NCI-H524 (cell line): ENCODE results near the gene PPCDC.

Experiments
- DNase-seq, 2 experiments: peaks; one replicate each; lab custom pipeline; 2025; lab: John Stamatoyannopoulos, UW

Gene PPCDC

DNA sequence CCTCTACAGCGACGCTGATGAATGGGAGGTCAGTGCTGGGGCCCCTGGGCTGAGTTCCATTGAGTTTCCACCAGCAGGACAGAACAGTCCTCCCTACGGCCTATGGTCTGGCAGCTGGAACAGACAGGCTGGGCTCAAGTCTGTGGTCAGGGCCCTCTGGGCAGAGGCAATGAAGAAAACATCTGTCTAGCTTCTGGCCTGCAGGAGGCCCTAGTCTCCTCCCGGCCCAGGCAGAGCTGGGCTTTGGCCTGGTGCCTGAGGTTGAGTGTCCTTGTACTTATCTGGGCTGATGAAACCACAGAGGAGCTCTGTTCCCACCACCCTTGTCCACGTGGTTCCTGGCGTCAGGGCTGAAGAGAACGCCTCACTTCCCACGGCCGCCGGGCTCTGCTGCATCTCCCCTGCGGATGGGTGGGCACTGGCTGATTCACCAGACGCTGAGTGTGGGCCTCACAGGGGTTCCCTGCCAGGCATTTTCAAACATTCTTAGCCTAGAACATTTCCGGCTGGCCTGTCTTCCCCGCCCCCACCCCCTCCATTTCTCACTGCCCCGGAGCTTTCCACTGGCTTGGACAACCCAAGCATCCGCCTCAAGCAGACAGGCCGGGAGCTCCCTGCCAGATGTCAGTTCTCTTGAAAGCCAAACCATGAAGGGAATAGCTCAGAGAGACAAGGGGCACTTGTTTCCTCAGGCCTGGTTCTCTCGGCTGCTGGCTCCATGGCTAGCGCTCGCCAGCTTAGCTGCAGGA, 20.3 kb downstream of the PPCDC start:
- DNase-seq: peak in 1 of 2 experiments; percentile 43

DNA sequence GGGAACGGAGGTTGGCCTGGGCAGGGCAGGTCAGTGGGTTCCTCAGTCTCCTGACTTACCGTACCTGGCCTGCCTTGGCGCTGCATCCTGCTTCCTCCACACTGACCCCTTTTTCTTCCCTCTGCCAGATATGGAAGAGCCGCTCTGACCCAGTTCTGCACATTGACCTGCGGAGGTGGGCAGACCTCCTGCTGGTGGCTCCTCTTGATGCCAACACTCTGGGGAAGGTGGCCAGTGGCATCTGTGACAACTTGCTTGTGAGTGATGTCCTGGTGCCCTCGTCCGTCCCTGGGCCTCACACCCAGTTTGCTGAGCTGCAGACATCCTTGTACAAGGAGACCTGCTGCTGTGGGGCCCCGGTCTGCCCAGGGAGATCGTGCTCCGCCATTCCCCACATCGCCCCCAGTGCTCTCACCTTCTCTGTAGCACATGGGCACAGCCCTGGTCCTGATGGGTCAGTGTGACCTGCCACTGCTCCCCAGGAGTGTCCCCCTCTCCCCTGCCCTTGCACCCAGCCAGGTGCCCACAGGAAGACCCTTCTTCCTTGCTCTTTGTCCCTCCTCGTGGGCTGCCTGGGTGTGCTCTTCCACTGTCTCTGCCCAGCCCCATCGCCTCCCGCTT, 21.0 kb downstream of the PPCDC start:
- DNase-seq: no peak

DNA sequence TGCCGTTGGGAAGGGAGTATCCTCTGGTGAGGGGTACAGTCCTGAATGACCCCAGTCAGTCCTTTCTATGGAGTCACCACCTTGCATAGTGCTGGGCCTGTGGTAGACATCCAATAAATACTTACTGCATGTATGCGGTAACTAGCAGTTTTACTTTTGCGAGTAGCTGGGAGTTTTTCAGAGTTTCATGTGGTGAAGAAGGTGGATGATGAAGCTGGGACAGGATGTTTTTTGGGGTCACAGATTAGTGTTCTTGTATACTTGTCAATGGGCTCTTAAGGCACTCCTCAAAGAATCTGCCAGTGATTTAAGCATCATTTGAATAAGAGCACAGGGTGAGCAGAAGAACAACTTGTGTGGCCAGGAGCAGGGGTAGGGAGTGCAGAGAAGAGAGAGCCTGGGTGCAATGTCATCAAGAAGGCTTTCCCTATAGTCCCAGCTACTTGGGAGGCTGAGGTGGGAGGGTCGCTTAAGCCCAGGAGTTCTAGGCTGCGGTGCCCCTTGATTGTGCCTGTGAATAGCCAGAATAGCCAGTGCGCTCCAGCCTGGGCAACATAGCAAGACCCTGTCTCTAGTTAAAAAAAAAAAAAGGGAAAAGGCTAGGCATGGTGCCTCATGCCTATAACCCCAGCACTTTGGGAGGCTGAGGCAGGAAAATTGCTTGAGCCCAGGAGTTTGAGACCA, 22.1 kb downstream of the PPCDC start:
- DNase-seq: no peak

DNA sequence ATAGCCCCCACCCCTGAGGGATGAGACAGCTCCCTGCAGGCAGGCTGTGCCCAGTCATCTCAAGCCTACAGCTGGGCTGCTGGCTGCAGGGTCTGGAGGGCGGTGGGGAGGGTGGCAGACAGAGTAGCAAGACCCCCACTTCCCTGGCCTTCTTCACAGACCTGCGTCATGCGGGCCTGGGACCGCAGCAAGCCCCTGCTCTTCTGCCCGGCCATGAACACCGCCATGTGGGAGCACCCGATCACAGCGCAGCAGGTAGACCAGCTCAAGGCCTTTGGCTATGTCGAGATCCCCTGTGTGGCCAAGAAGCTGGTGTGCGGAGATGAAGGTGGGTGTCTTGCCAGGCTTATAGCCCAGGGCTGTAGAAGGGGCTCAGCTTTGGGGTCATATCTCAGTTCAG, 25.0 kb downstream of the PPCDC start:
- no peak for DNase-seq

DNA sequence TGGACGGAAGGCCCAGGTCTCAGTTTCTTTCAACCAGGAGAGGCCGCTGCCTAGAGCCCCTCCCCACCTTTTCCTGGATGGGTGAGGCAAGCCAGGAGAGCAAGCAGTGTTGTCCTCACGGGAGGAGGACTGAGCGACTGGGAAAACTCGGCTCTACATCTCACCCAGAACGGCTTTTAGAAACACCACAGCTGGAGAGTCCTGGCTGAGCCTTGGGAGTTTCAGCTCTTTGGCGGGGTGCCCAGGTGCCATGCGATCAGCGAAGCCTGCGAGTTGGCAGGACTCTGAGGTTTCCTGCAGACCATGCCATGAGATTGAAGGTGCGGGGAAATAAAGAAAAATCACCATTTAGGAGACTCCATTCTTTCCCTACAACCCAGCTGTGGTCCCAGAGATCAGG, 26.0 kb downstream of the PPCDC start:
- peak in 1 of 2 experiments; percentile 27 for DNase-seq

DNA sequence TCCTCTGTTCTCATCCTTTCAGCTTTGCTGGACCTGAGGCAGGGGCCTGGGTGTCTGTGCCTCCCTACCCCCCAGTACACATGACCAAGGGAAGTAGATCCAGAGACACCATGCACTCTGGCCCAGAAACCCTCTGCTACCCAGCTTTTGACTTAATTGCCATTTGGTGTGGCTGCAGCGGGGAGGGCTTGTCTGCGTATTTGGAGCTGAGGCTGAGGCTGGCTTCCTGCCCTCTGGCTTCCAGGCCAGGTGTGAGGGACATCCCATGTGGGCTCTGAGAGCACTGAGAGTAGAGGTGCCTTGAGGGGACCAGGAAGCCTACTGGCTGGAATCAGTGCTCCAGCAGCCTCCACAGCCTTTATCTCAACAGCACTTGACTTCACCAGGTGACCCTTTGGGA, 26.9 kb downstream of the PPCDC start:
- DNase-seq: no peak

DNA sequence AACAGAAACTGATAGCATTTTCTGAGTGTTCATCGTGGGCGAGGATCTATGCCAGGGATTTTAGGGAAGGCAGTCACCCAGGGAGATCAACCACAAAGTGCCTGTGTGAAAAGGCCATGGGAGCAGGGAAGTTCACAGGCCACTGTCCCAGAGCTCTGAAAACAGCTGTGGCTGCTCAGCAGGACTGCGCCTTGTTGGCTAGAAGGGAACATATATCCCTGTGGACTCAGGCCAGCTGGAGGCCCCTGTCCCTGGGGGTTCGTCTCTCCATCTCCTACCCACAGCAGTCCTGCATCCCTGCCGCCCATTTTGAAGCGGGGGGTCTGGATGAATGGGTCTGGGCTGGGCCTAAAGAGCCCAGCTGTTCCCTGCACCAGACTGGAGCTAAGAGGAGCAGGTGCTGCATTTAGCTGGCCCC, 27.8 kb downstream of the PPCDC start:
- DNase-seq: peak; percentile 94 to 98

DNA sequence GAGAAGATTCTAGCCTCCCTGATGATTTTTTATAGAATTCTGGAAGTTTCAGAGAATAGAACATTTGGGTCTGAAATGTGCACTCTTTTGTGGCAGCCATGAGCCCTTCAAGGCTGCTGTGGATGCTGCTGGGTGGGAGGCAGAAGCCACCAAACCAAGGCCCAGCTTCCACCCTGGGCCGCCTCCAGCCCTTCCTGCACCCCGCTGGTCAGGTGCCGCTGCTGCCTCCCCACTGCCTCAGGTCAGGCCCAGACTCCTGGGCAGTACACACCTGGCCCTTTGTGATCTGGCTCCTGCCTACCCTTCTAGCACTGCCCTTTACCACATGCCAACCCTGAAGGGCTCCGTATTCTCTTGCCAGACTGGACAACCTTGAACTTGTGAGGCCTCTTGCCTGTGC, 28.3 kb downstream of the PPCDC start:
- DNase-seq: no peak

DNA sequence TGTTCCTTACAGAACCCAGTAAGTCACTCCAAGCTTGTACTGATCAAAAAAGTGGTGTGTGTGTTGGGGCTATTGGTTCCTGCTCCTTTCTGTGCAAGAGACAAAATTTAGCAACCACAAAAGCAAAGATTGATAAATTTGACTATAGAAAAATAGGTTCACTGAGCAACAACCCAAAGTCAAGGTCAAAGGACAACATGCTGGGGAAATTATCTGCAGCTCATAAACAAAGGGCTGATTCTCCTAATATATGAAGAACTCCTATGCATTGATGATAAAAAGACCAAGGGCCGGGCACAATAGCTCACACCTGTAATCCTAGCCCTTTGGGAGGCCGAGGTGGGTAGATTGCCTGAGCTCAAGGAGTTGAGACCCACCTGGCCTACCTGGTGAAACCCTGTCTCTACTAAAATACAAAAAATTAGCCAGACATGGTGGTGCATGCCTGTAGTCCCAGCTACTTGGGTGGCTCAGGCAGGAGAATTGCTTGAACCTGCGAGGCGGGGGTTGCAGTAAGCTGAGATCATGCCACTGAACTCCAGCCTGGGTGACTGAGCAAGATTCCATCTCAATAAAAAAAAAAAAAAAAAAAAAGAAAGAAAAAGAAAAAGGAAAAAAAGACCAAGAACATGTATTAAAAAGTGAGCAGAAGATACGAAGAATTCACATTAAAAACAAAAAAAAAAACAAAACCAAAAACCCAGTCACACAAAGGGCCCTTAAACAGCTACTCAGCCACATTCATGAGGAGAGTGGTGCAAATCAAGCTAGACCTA, 29.8 kb downstream of the PPCDC start:
- no peak for DNase-seq

DNA sequence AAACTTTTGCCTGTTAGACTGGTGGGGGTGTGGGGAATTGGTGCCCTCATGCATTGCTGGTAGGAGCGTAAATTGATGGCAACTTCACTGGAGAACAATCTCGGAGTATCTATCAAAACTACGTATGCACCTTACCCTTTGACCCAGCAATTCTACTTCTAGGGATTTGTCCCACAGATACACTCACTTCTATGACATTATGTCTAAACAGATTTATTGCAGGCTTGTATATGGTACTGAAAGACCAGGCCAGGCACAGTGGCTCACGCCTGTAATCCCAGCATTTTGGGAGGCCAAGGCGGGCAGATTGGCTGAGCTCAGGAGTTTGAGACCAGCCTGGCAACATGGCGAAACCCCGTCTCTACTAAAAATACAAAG, 30.3 kb downstream of the PPCDC start:
- no peak for DNase-seq

DNA sequence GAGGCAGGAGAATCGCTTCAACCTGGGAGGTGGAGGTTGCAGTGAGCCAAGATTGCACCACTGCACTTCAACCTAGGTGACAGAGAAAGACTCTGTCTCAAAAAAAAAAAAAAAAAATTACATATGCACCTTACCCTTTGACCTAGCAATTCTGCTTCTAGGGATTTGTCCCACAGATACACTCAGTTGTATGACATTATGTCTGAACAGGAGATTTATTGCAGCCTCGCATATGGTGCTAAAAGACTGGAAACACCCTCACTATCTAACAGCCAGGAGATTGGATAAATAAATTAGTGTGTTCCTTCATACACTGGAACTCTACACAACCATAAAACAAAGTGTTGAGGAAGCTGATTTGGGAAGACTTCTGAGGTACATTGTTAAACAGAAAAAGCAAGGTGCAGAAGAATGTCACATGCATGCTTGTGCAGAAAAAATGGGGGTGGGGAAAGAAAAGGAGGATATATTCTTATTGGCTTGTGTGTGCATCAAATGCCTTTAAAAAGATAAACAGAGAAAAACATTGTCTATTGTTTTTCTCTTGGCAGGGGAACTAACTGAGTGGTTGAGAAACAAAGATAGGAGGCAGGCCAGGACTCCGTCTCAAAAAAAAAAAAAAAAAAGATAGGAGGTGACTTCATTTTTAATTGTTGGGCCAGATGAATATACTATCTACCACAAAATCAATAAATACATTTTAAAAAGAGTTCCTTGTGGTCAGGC, 30.9 kb downstream of the PPCDC start:
- no peak for DNase-seq

DNA sequence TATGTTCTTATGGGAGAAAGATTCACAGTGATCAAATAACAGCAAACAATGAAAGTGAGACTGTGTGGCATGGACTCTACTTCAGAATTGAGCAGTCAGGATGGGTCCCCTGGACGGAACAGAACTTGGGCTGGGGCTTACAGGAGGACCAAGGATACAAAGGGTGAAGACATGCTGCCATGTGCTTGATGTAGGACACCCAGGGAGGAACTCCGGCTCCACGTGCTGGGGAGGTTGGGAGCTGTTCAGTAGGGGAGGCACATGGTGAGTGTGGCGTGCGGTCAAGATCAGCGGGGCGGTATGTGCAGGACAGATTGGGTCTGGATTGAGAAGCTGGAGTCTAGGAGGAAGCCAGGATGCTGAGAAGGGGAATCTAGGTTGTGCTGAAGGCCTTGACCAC, 32.6 kb downstream of the PPCDC start:
- no peak for DNase-seq

DNA sequence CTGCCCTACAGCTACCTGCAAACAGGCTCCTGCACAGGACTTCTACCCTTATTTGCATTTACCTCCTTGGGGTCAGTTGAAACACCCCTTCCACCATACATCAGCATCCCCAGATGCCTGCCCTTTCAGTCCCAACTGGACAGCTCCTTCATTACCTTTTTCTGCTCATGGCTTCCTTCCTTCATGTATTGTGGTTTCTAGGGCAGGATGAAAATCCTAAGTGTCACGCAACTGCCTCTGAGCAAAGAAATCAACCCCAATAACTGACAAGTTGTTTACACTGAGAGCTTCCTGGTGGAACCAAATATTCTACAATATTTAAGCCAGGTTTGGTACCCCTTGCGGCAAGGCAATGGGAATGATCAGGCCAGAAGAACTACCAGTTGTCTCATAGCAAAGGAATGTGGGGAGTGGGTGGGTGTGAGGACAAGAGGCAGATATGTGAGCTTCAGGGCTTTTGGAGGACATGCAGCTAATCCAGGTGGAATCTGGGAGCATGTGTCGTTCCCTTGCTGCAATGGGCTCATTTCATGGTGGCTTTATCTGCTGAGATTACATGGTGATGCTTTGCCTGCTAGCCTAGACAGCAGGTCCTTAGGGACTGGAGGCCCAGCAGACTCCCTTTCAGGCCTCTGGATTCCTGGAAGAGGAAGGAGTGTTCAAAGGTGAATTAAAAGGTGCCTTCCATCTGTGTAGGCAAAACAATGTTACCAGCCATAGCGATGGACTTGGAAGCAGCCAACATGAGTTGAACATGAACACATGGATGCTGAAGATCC, 34.9 kb downstream of the PPCDC start:
- no peak for DNase-seq

DNA sequence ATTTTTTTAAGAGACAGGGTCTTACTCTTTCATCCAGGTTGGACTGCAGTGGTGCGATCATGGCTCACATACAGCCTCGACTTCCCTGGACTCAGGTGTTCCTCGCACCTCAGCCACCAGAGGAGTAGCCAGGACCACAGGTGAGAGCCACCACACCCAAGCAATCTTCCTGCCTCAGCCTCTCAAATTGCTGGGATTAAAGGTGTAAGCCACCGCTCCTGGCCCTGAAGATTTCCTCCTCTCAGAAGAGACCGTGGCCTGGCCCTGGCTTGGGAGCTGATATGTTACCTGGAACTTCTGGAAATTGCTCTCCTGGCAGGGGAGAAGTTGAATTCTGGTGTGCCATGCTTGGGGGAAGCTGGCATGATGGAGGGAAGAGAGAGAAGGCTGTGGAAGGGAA, 36.2 kb downstream of the PPCDC start:
- DNase-seq: no peak

DNA sequence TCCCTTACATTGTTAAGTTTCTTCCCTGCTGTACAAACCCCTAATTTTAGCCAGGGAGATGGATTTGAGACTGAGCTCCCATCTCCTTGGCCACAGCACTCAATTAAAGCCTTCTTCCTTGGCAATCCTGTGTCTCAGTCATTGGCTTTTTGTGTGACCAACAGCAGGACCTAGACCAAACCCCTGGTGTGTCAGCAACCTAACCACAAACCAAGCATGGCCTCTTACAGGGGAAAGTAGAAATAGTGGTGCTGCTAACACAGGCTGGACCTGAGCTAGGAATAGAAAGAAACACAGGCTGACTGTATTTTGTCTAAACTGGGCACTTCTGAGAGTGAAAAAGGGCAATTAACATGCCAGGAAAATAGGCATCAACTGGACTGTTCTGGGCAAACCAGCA, 37.9 kb downstream of the PPCDC start:
- no peak for DNase-seq

DNA sequence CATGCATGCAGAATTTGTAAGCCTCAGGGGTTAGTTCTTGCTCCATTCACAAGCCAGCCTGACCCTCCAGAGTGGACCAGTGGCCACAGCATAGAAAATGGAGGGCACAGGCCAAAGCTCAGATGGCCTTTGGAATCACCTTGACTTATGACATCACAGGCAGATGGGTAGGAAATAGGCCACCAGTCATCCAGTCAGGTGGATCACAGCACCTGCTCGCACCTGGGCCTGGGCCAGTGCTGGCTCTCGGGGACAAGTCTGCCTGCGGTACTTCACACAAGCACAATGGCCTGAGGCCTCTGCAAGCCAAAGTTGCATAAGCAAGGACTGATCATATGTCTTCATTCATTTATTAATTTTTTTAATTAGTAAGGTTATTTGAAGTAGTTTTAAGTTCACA, 39.3 kb downstream of the PPCDC start:
- DNase-seq: no peak

DNA sequence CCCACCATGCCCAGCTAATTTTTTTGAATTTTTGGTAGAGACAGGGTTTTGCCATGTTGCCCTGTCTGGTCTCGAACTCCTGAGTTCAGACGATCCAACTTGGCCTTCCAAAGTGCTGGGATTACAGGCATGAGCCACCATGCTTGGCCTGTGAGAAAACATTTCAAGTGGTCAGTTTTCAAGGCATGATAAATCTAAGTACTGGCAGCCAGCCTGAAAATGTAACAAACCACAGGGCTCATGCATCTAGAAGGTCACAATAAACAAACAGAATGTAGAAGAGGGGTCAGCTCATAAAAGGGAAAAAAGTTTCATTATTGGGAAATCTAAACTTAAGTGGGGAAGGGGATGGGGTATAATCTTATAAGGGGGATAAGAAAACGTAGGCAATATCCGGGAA, 39.9 kb downstream of the PPCDC start:
- no peak for DNase-seq

DNA sequence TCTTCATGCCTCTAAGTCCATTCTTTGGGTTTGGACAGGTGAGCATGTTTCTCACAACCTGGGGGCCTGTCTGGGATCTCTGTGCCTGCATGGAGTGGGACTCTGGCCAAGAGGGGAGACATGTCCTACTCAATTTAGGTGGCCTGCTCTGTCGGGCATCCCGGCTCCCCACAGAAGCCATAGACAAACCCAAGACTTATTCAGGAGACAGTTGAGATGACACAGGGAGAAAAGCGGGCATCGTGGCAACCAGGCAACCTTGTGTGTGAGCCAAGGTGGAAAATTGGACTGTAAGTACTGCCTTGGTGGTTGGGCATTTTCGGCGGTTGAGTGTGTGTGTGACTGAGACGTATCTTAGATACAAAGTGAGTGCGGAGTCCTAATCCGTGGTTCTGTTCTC, 40.5 kb downstream of the PPCDC start:
- DNase-seq: no peak

DNA sequence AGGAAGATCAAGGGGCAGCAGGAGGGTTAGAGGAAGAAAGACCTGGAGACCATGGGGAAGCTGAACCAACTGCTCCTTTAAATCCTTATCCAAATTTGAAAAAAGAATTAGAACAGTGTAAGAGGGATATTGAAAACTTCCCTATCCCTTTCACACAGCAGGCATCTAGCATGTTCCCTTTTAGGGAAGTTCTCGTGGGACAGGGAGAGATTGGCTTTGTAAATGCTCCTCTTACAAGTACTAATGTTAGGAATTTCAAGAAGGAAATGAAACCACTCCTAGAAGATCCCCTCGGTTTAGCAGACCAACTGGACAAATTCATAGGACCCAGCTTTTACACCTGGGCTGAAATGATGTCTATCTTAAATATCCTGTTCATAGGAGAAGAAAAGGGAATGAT, 41.5 kb downstream of the PPCDC start:
- DNase-seq: no peak

DNA sequence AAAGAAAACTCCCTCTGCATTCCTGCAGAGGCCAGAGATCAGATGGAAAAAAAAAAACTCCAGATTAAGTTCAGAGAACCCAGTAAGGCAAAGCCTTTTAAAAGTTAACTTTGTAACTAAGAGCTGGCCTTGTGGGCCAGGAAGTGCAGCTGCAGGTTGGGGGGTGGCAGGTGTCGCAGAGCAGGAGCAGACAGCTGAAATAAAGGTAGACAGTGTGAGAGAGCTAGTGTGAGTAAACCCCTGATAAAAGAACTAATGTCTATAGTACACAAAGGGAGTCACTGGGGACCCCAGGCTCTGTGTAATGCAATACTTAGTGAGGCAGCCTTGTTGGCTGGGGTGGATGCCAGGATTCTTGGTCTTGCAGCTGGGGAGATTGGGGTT, 42.1 kb downstream of the PPCDC start:
- DNase-seq: no peak

DNA sequence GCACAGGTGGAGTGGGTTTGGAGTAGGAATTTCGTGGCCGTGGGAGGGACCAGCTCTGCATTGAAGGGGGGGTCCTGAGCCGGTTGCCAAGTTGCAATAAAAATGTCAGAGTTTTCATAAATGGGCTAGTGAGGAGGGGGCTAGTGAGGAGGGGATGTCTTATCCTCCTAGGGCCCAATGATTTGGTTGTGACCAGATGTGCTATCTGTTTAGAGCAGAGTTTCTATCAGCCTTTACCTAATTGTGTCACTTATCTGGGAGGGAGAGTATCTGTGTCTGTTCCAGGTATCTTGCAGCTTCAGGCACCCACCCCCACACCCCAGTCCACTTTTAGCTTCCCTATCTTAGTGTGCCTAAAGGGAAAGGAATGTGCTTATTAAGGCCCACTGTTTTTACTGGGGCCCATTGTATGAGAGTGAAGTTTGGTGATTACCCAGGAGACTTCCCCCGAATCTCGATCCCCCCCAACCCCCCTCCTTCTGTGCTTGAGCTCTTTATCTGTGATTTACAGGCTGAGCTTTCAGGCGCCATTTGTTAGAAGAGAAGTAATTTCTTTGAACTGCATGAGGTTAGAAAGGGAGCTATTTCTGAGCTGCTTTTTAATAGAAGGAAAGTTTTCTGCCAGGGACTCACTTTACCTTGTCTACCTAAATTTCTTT, 42.6 kb downstream of the PPCDC start:
- DNase-seq: no peak
